ENCODE results near the gene S100A1. TPM values are rescaled to one million over a fixed set of nuclear protein-coding genes. Genes with fewer than 3 reads are reported as not detected.
"Not testable (repeated sequence)": the region's sequence is repeated elsewhere in the genome, so short reads cannot be mapped to it uniquely, and the experiment has no call there.

S100A1 gene
- 0.63 and 0.80 TPM in 2 replicates for total RNA-seq (2014; rRNA removed; shearing (Covaris generic))

GRCh38 chr1:153627715-153628626, at the start of gene S100A1:
TSS of gene S100A1 (plus strand) at chr1:153628434. CDS start at chr1:153630522, 2,088 bp downstream.
- Histone ChIP-seq H3K4me3 (ENCODE audit: insufficient read depth, low read depth, low read length) (peak within 1 kb of the TSS; percentile 60), H3K27me3 (ENCODE audit: control insufficient read depth, insufficient read depth, low read length) (no peaks in the 10 kb centered on the region), H3K36me3 (replicated peaks; ENCODE audit: control insufficient read depth, insufficient read depth, low read length) (peaks cover 1% of the 10 kb centered on the region; the same call in 1 of the 2 replicates)
- DNase-seq, result peak; percentile 54

GRCh38 chr1:153578490-153578889, 49.7 kb upstream of the S100A1 start:
- Histone ChIP-seq H3K27me3 (ENCODE audit: control insufficient read depth, insufficient read depth, low read length) (no peaks in the 10 kb centered on the region), H3K36me3 (replicated peaks; ENCODE audit: control insufficient read depth, insufficient read depth, low read length) (no peaks in the 10 kb centered on the region), H3K4me3 (ENCODE audit: insufficient read depth, low read depth, low read length) (no peak overlapping the region)
- DNase-seq, result no peak

- Histone ChIP-seq H3K27me3 (ENCODE audit: control insufficient read depth, insufficient read depth, low read length) (no peaks in the 10 kb centered on the region), H3K36me3 (replicated peaks; ENCODE audit: control insufficient read depth, insufficient read depth, low read length) (no peaks in the 10 kb centered on the region), H3K4me3 (ENCODE audit: insufficient read depth, low read depth, low read length) (no peak overlapping the region)
- DNase-seq, result no peak
These were observed 49.3 kb upstream of the S100A1 start for GRCh38 chr1:153578936-153579335.

GRCh38 chr1:153582836-153583235, 45.4 kb upstream of the S100A1 start:
- not testable (repeated sequence) for H3K4me3 ChIP-seq (ENCODE audit: insufficient read depth, low read depth, low read length); DNase-seq; H3K36me3 ChIP-seq (replicated peaks; ENCODE audit: control insufficient read depth, insufficient read depth, low read length); H3K27me3 ChIP-seq (ENCODE audit: control insufficient read depth, insufficient read depth, low read length)

GRCh38 chr1:153583514-153583913, 44.7 kb upstream of the S100A1 start:
- DNase-seq; H3K27me3 ChIP-seq (ENCODE audit: control insufficient read depth, insufficient read depth, low read length); H3K4me3 ChIP-seq (ENCODE audit: insufficient read depth, low read depth, low read length); H3K36me3 ChIP-seq (replicated peaks; ENCODE audit: control insufficient read depth, insufficient read depth, low read length): not testable (repeated sequence)

GRCh38 chr1:153583976-153584375, 44.3 kb upstream of the S100A1 start:
- Histone ChIP-seq H3K36me3 (replicated peaks; ENCODE audit: control insufficient read depth, insufficient read depth, low read length) (no peaks in the 10 kb centered on the region), H3K4me3 (ENCODE audit: insufficient read depth, low read depth, low read length) (no peak overlapping the region), H3K27me3 (ENCODE audit: control insufficient read depth, insufficient read depth, low read length) (no peaks in the 10 kb centered on the region)
- no peak for DNase-seq

- H3K27me3 ChIP-seq (ENCODE audit: control insufficient read depth, insufficient read depth, low read length), result no peaks in the 10 kb centered on the region
- H3K4me3 ChIP-seq (ENCODE audit: insufficient read depth, low read depth, low read length), result no peak overlapping the region
- no peaks in the 10 kb centered on the region for H3K36me3 ChIP-seq (replicated peaks; ENCODE audit: control insufficient read depth, insufficient read depth, low read length)
- DNase-seq, result no peak
These were observed 43.2 kb upstream of the S100A1 start for GRCh38 chr1:153585006-153585405.

- Histone ChIP-seq H3K27me3 (ENCODE audit: control insufficient read depth, insufficient read depth, low read length) (no peaks in the 10 kb centered on the region), H3K36me3 (replicated peaks; ENCODE audit: control insufficient read depth, insufficient read depth, low read length) (no peaks in the 10 kb centered on the region), H3K4me3 (ENCODE audit: insufficient read depth, low read depth, low read length) (no peak overlapping the region)
- DNase-seq, result no peak
These were observed 41.9 kb upstream of the S100A1 start for GRCh38 chr1:153586347-153586746.

GRCh38 chr1:153587314-153587713, 40.9 kb upstream of the S100A1 start:
- Histone ChIP-seq H3K36me3 (replicated peaks; ENCODE audit: control insufficient read depth, insufficient read depth, low read length) (no peaks in the 10 kb centered on the region), H3K4me3 (ENCODE audit: insufficient read depth, low read depth, low read length) (no peak overlapping the region), H3K27me3 (ENCODE audit: control insufficient read depth, insufficient read depth, low read length) (no peaks in the 10 kb centered on the region)
- no peak for DNase-seq

GRCh38 chr1:153588033-153588432, 40.2 kb upstream of the S100A1 start:
- DNase-seq; H3K4me3 ChIP-seq (ENCODE audit: insufficient read depth, low read depth, low read length); H3K36me3 ChIP-seq (replicated peaks; ENCODE audit: control insufficient read depth, insufficient read depth, low read length); H3K27me3 ChIP-seq (ENCODE audit: control insufficient read depth, insufficient read depth, low read length): not testable (repeated sequence)

- H3K4me3 ChIP-seq (ENCODE audit: insufficient read depth, low read depth, low read length), result no peak overlapping the region
- H3K36me3 ChIP-seq (replicated peaks; ENCODE audit: control insufficient read depth, insufficient read depth, low read length), result no peaks in the 10 kb centered on the region
- no peaks in the 10 kb centered on the region for H3K27me3 ChIP-seq (ENCODE audit: control insufficient read depth, insufficient read depth, low read length)
- no peak for DNase-seq
These were observed 39.8 kb upstream of the S100A1 start for GRCh38 chr1:153588482-153588881.

- Histone ChIP-seq H3K36me3 (replicated peaks; ENCODE audit: control insufficient read depth, insufficient read depth, low read length) (no peaks in the 10 kb centered on the region), H3K27me3 (ENCODE audit: control insufficient read depth, insufficient read depth, low read length) (no peaks in the 10 kb centered on the region), H3K4me3 (ENCODE audit: insufficient read depth, low read depth, low read length) (no peak overlapping the region)
- DNase-seq, result no peak
These were observed 35.5 kb upstream of the S100A1 start for GRCh38 chr1:153592748-153593147.

- Histone ChIP-seq H3K4me3 (ENCODE audit: insufficient read depth, low read depth, low read length) (no peak overlapping the region), H3K27me3 (ENCODE audit: control insufficient read depth, insufficient read depth, low read length) (no peaks in the 10 kb centered on the region), H3K36me3 (replicated peaks; ENCODE audit: control insufficient read depth, insufficient read depth, low read length) (no peaks in the 10 kb centered on the region)
- no peak for DNase-seq
These were observed 31.0 kb upstream of the S100A1 start for GRCh38 chr1:153597206-153597605.

- Histone ChIP-seq H3K36me3 (replicated peaks; ENCODE audit: control insufficient read depth, insufficient read depth, low read length) (no peaks in the 10 kb centered on the region), H3K27me3 (ENCODE audit: control insufficient read depth, insufficient read depth, low read length) (no peaks in the 10 kb centered on the region), H3K4me3 (ENCODE audit: insufficient read depth, low read depth, low read length) (no peak overlapping the region)
- DNase-seq, result peak; percentile 85
These were observed 29.7 kb upstream of the S100A1 start for GRCh38 chr1:153598309-153599172.

- DNase-seq, result no peak
- Histone ChIP-seq H3K4me3 (ENCODE audit: insufficient read depth, low read depth, low read length) (no peak overlapping the region), H3K27me3 (ENCODE audit: control insufficient read depth, insufficient read depth, low read length) (no peaks in the 10 kb centered on the region), H3K36me3 (replicated peaks; ENCODE audit: control insufficient read depth, insufficient read depth, low read length) (no peaks in the 10 kb centered on the region)
These were observed 28.4 kb upstream of the S100A1 start for GRCh38 chr1:153599847-153600246.
